Nephron progenitor cell (in vitro differentiated cells): ENCODE measurements around the gene PPARA.
"Not testable (repeated sequence)": the region's sequence is repeated elsewhere in the genome, so short reads cannot be mapped to it uniquely, and the experiment has no call there.

Experiments used
- DNase-seq: peaks from one replicate; pipeline ENCODE4 v3.0.0; 2021
- H3K27ac Mint-ChIP-seq: 2 replicates; pipeline ENCODE4 v1.8.0; 2021; ENCODE audit warnings: mild to moderate bottlenecking, moderate library complexity, mixed read lengths
- H3K27me3 Mint-ChIP-seq: 2 replicates; pipeline ENCODE4 v1.8.0; 2021; ENCODE audit warnings: mild to moderate bottlenecking, low read depth, mixed read lengths; ENCODE audit not compliant: poor library complexity
- H3K36me3 Mint-ChIP-seq: 2 replicates; pipeline ENCODE4 v1.8.0; 2021; ENCODE audit warnings: low read depth, mixed read lengths
- H3K4me1 Mint-ChIP-seq: 2 replicates; pipeline ENCODE4 v1.8.0; 2021; ENCODE audit warnings: mixed read lengths
- H3K4me3 Mint-ChIP-seq: 2 replicates; pipeline ENCODE4 v1.8.0; 2021; ENCODE audit warnings: mild to moderate bottlenecking, moderate library complexity, mixed read lengths
- H3K9me3 Mint-ChIP-seq: 2 replicates; pipeline ENCODE4 v1.8.0; 2021; ENCODE audit warnings: mild to moderate bottlenecking, moderate library complexity, mixed read lengths
- CTCF ChIP-seq: fragments of 200-600 bp; sonication (generic); IDR thresholded peaks from 2 replicates; pipeline ENCODE4 v1.5.0; 2021; ENCODE audit warnings: antibody characterized with exemption

The PPARA gene

GRCh38 chr22:46138058-46138797 lies 12.1 kb upstream of the PPARA start:
- no peak overlapping the region for H3K27ac Mint-ChIP-seq
- H3K4me1 Mint-ChIP-seq, result peaks cover 42% of the 10 kb centered on the region
- no peak for TF ChIP-seq CTCF
- H3K36me3 Mint-ChIP-seq, result no peaks in the 10 kb centered on the region
- H3K27me3 Mint-ChIP-seq, result peaks cover 20% of the 10 kb centered on the region
- no peaks in the 10 kb centered on the region for H3K9me3 Mint-ChIP-seq
- no peak for DNase-seq
- H3K4me3 Mint-ChIP-seq, result no peak overlapping the region

GRCh38 chr22:46139417-46139816 lies 10.9 kb upstream of the PPARA start:
- not testable (repeated sequence) for DNase-seq, H3K27ac Mint-ChIP-seq, H3K36me3 Mint-ChIP-seq, H3K9me3 Mint-ChIP-seq, H3K4me3 Mint-ChIP-seq
- Mint-ChIP-seq H3K4me1 (peaks cover 42% of the 10 kb centered on the region), H3K27me3 (peaks cover 26% of the 10 kb centered on the region)

- Mint-ChIP-seq H3K4me1 (peaks cover 41% of the 10 kb centered on the region), H3K4me3 (no peak overlapping the region), H3K27me3 (peaks cover 31% of the 10 kb centered on the region), H3K36me3 (no peaks in the 10 kb centered on the region), H3K9me3 (no peaks in the 10 kb centered on the region), H3K27ac (no peak overlapping the region)
- no peak for DNase-seq
- TF ChIP-seq CTCF, result no peak
These were observed 10.4 kb upstream of the PPARA start for GRCh38 chr22:46139895-46140350.

GRCh38 chr22:46140989-46141928 lies 9.1 kb upstream of the PPARA start:
- H3K27ac Mint-ChIP-seq, result no peak overlapping the region
- H3K4me3 Mint-ChIP-seq, result no peak overlapping the region
- H3K4me1 Mint-ChIP-seq, result peaks cover 28% of the 10 kb centered on the region
- H3K9me3 Mint-ChIP-seq, result no peaks in the 10 kb centered on the region
- DNase-seq, result no peak
- TF ChIP-seq CTCF, result no peak
- no peaks in the 10 kb centered on the region for H3K36me3 Mint-ChIP-seq
- H3K27me3 Mint-ChIP-seq, result peaks cover 45% of the 10 kb centered on the region

GRCh38 chr22:46142548-46143490 lies 7.5 kb upstream of the PPARA start:
- Mint-ChIP-seq H3K9me3 (no peaks in the 10 kb centered on the region), H3K36me3 (no peaks in the 10 kb centered on the region), H3K4me3 (no peak overlapping the region), H3K27me3 (peaks cover 57% of the 10 kb centered on the region), H3K4me1 (peaks cover 24% of the 10 kb centered on the region), H3K27ac (no peak overlapping the region)
- DNase-seq, result no peak
- TF ChIP-seq CTCF, result no peak
